Vagina (tissue), 2 donors: ENCODE data around the gene THADA. TPM values are rescaled to one million over a fixed set of nuclear protein-coding genes. Genes with fewer than 3 reads are reported as not detected.

Source experiments
- DNase-seq, 2 donors: peaks; one replicate each; pipeline ENCODE4 v3.0.0-alpha.2; 2017; ENCODE audit errors: extremely low spot score in 2 of 2
- H3K27ac ChIP-seq: fragments of 200-600 bp; sonication (generic); one replicate; pipeline ENCODE4 v1.5.1; 2019
- H3K27me3 ChIP-seq: fragments of 200-600 bp; sonication (generic); one replicate; pipeline ENCODE4 v1.5.1; 2019
- H3K36me3 ChIP-seq, 2 donors: fragments of 200-600 bp; sonication (generic); one replicate each; pipeline ENCODE4 v1.5.1; 2017 to 2019
- H3K4me1 ChIP-seq: fragments of 200-600 bp; sonication (generic); one replicate; pipeline ENCODE4 v1.5.1; 2019
- H3K4me3 ChIP-seq, 2 donors: fragments of 200-600 bp; sonication (generic); 1 replicate in 1 of 2; 2 replicates in 1 of 2; pipeline ENCODE4 v1.5.1; 2016 to 2019
- H3K9me3 ChIP-seq: fragments of 200-600 bp; sonication (generic); one replicate; pipeline ENCODE4 v1.5.1; 2019
- POLR2A ChIP-seq, 2 donors: fragments of 450-650 bp; IDR thresholded peaks; one replicate each; pipeline ENCODE4 v1.6.1; 2017; ENCODE audit warnings: antibody characterized with exemption in 2 of 2, mild to moderate bottlenecking in 2 of 2, moderate library complexity in 2 of 2
- POLR2AphosphoS5 ChIP-seq, 2 donors: sonication (generic); formaldehyde crosslinking; IDR thresholded peaks; one replicate each; pipeline ENCODE4 v1.9.0; 2017; ENCODE audit warnings: antibody characterized with exemption in 2 of 2, mild to moderate bottlenecking in 2 of 2, low read depth in 1 of 2; ENCODE audit not compliant: insufficient read depth in 1 of 2
- intact Hi-C: fragments of 100-400 bp; cut with DNase I; formaldehyde crosslinking; loops from one replicate; pipeline ENCODE4 v1.15.1; 2023
- total RNA-seq: library from RNA; depleted of rRNA; stranded (reverse); fragments of >200 nt; gene quantifications from one replicate; pipeline ENCODE4 v1.2.3, GENCODE V29; 2016
- TF ChIP-seq, protein P1 (sequence below), 3 experiments: fragments of 450-650 bp in 2 of 3; fragments of 200-600 bp in 1 of 3; sonication (generic) in 1 of 3; IDR thresholded peaks; one replicate each; pipeline ENCODE4 v1.5.1; 2017 to 2019; ENCODE audit warnings: antibody characterized with exemption in 3 of 3, mild to moderate bottlenecking in 2 of 3, moderate library complexity in 2 of 3

THADA gene
- total RNA-seq, 1 donor from 2014 or later, result 32.2 TPM

DNA sequence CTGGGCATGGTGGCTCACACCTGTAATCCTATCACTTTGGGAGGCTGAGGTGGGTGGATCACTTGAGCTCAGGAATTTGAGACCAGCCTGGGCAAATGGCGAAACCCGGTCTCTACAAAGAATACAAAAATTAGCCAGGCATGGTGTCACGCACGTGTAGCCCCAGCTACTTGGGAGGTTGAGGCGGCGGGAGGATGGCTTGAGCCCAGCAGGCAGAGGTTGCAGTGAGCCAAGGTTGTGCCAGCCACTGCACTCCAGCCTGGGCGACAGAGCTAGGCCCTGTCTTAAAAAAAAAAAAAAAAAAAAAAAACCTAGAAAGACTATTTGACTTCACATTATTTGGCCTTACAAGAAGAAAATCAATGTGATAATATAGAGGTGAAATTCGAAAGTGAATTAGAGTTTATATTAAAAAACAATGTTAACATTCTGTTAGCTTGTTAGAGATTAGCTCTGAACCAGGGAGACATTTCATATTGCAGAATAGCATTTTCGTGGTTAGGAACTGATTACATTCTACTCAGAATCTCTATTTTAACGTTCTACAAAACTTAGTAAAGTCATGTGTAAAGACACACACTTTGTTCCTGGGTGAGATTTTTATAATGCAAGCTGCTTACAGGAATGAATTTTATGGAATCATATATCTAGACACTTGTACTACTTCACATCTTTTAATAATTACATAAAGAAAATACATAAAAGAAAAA lies 120.5 kb downstream of the THADA start:
- H3K4me1 ChIP-seq, result no peaks in the 10 kb centered on the region
- no peaks in the 10 kb centered on the region for H3K9me3 ChIP-seq
- TF ChIP-seq, protein P1, sequence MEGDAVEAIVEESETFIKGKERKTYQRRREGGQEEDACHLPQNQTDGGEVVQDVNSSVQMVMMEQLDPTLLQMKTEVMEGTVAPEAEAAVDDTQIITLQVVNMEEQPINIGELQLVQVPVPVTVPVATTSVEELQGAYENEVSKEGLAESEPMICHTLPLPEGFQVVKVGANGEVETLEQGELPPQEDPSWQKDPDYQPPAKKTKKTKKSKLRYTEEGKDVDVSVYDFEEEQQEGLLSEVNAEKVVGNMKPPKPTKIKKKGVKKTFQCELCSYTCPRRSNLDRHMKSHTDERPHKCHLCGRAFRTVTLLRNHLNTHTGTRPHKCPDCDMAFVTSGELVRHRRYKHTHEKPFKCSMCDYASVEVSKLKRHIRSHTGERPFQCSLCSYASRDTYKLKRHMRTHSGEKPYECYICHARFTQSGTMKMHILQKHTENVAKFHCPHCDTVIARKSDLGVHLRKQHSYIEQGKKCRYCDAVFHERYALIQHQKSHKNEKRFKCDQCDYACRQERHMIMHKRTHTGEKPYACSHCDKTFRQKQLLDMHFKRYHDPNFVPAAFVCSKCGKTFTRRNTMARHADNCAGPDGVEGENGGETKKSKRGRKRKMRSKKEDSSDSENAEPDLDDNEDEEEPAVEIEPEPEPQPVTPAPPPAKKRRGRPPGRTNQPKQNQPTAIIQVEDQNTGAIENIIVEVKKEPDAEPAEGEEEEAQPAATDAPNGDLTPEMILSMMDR (IDR thresholded peaks at IDR 0.05), result no peak
- TF ChIP-seq POLR2A (IDR thresholded peaks at IDR 0.05), result no peak
- no peak for TF ChIP-seq POLR2AphosphoS5 (IDR thresholded peaks at IDR 0.05; ENCODE audit: insufficient read depth in 1 of 2, low read depth in 1 of 2)
- peaks cover 0 to 4% of the 10 kb centered on the region in 2 donors for H3K36me3 ChIP-seq
- no peak for DNase-seq
- H3K27ac ChIP-seq, result no peak overlapping the region
- intact Hi-C loops, result no loop called here
- H3K27me3 ChIP-seq, result no peaks in the 10 kb centered on the region
- no peak overlapping the region for H3K4me3 ChIP-seq

- Histone ChIP-seq H3K36me3 (peaks cover 0 to 4% of the 10 kb centered on the region in 2 donors), H3K27ac (no peak overlapping the region), H3K9me3 (no peaks in the 10 kb centered on the region), H3K27me3 (no peaks in the 10 kb centered on the region), H3K4me1 (peaks cover 8% of the 10 kb centered on the region), H3K4me3 (no peak overlapping the region)
- DNase-seq, result no peak
- intact Hi-C loops, result no loop called here
- TF ChIP-seq, protein P1 (IDR thresholded peaks at IDR 0.05), result no peak
- TF ChIP-seq POLR2A (IDR thresholded peaks at IDR 0.05), result no peak
- TF ChIP-seq POLR2AphosphoS5 (IDR thresholded peaks at IDR 0.05; ENCODE audit: insufficient read depth in 1 of 2, low read depth in 1 of 2), result no peak
Measured at GRCh38 chr2:43474273-43474672, 121.6 kb downstream of the THADA start.

- H3K36me3 ChIP-seq, result peaks cover 0 to 4% of the 10 kb centered on the region in 2 donors
- H3K4me1 ChIP-seq, result peaks cover 13% of the 10 kb centered on the region
- no peak overlapping the region for H3K27ac ChIP-seq
- no peak for TF ChIP-seq POLR2A (IDR thresholded peaks at IDR 0.05)
- TF ChIP-seq POLR2AphosphoS5 (IDR thresholded peaks at IDR 0.05; ENCODE audit: insufficient read depth in 1 of 2, low read depth in 1 of 2), result no peak
- TF ChIP-seq, protein P1 (IDR thresholded peaks at IDR 0.05), result no peak
- no peaks in the 10 kb centered on the region for H3K27me3 ChIP-seq
- H3K9me3 ChIP-seq, result no peaks in the 10 kb centered on the region
- no peak for DNase-seq
- H3K4me3 ChIP-seq, result no peak overlapping the region
- intact Hi-C loops, result no loop called here
Measured at GRCh38 chr2:43473767-43474166, 122.1 kb downstream of the THADA start.

GRCh38 chr2:43472527-43473194 lies 123.2 kb downstream of the THADA start:
- peaks cover 24% of the 10 kb centered on the region for H3K4me1 ChIP-seq
- no peak for DNase-seq
- intact Hi-C loops, result no loop called here
- peaks cover 0 to 4% of the 10 kb centered on the region in 2 donors for H3K36me3 ChIP-seq
- TF ChIP-seq POLR2A (IDR thresholded peaks at IDR 0.05) (no peak), POLR2AphosphoS5 (IDR thresholded peaks at IDR 0.05; ENCODE audit: insufficient read depth in 1 of 2, low read depth in 1 of 2) (no peak)
- TF ChIP-seq, protein P1 (IDR thresholded peaks at IDR 0.05), result no peak
- H3K27ac ChIP-seq, result no peak overlapping the region
- no peaks in the 10 kb centered on the region for H3K9me3 ChIP-seq
- H3K27me3 ChIP-seq, result no peaks in the 10 kb centered on the region
- H3K4me3 ChIP-seq, result no peak overlapping the region

DNA sequence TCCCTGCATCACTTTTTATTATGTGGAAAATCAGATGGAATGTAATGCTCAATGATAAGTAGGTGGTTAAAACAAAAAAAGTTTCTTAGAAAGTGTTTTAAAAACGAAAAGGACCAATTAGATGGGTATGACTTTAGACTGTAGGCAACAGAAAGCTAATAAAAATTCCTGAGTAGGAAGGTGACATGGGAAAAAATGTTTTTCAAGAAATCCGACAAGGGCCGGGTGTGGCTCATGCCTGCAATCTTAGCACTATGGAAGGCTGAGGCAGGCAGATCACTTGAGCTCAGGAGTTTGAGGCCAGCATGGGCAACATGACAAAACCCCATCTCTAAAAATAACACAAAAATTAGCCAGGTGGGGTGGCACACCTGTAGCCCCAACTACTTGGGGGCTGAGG lies 126.1 kb downstream of the THADA start:
- peaks cover 37% of the 10 kb centered on the region for H3K4me1 ChIP-seq
- no peak for DNase-seq
- no peaks in the 10 kb centered on the region for H3K27me3 ChIP-seq
- H3K27ac ChIP-seq, result no peak overlapping the region
- no peaks in the 10 kb centered on the region for H3K9me3 ChIP-seq
- TF ChIP-seq POLR2A (IDR thresholded peaks at IDR 0.05), result no peak
- TF ChIP-seq, protein P1 (IDR thresholded peaks at IDR 0.05), result no peak
- no peak for TF ChIP-seq POLR2AphosphoS5 (IDR thresholded peaks at IDR 0.05; ENCODE audit: insufficient read depth in 1 of 2, low read depth in 1 of 2)
- intact Hi-C loops, result loop anchor here (10.0 kb wide), 1 partner anchor 135 kb away; no protein-coding TSS in a partner anchor
- no peak overlapping the region for H3K4me3 ChIP-seq
- no peaks in the 10 kb centered on the region for H3K36me3 ChIP-seq
